ENCODE results near the gene MYO1G. TPM values are rescaled to one million over a fixed set of nuclear protein-coding genes. Genes with fewer than 3 reads are reported as not detected.

Gene MYO1G
- total and polyA plus RNA-seq, 9 of the 15 experiments (the other 6 are each of a cell fraction or from before 2014, with no cell fraction given): 0.03 to 0.62 (median 0.13) TPM; not detected in 1

DNA sequence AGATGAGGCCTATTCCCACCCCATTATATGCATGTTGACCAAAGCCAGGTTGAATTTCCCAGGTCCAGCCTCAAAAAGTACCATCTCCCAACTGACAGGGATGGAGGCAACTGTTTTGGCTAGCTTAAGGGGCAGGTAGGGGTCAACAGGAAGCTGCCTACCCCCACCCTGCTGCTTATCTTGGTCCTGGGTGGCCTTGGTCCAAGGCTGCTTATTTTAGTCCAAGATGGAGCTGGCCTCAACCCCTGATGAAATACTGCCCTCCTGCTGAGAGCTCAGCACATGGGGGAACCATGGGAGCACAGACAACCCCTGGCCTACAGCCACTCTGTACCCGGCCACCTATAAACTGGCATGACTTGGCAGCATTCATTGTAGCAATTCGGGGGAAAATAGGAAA, 23.1 kb downstream of the MYO1G start (continued):
- TF ChIP-seq CUX1 (CRISPR knock-in tag; IDR thresholded peaks at IDR 0.05) (no peak), MAFK (IDR thresholded peaks at IDR 0.05; ENCODE audit: low read length) (no peak), ETV1 (tag; conservative IDR thresholded peaks at IDR 0.05; ENCODE audit: low read depth) (peak; percentile 11; the same call in 1 of the 2 replicates), DACH1 (IDR thresholded peaks at IDR 0.05; ENCODE audit: partially characterized antibody) (no peak), NCOA2 (IDR thresholded peaks at IDR 0.05; ENCODE audit: partially characterized antibody in 2 of 2) (no peak), ZNF174 (CRISPR knock-in tag; IDR thresholded peaks at IDR 0.05) (no peak), DPF2 (IDR thresholded peaks at IDR 0.05) (peak; percentile 19; the same call in 1 of the 2 replicates), HINFP (tag; conservative IDR thresholded peaks at IDR 0.05; ENCODE audit: low read depth) (no peak), ZNF41 (CRISPR knock-in tag; conservative IDR thresholded peaks at IDR 0.05) (no peak), TFAM (CRISPR knock-in tag; conservative IDR thresholded peaks at IDR 0.05) (no peak), NFXL1 (CRISPR knock-in tag; IDR thresholded peaks at IDR 0.05) (no peak), ZC3H8 (IDR thresholded peaks at IDR 0.05) (no peak), CBX1 (IDR thresholded peaks at IDR 0.05; ENCODE audit: low read depth) (no peak), CTBP1 (IDR thresholded peaks at IDR 0.05; ENCODE audit: borderline replicate concordance) (peak; percentile 50; the same call in 1 of the 2 replicates), ZKSCAN3 (CRISPR knock-in tag; IDR thresholded peaks at IDR 0.05) (no peak), EP400 (IDR thresholded peaks at IDR 0.05) (peak; percentile 64)
- TF ChIP-seq, protein P1, sequence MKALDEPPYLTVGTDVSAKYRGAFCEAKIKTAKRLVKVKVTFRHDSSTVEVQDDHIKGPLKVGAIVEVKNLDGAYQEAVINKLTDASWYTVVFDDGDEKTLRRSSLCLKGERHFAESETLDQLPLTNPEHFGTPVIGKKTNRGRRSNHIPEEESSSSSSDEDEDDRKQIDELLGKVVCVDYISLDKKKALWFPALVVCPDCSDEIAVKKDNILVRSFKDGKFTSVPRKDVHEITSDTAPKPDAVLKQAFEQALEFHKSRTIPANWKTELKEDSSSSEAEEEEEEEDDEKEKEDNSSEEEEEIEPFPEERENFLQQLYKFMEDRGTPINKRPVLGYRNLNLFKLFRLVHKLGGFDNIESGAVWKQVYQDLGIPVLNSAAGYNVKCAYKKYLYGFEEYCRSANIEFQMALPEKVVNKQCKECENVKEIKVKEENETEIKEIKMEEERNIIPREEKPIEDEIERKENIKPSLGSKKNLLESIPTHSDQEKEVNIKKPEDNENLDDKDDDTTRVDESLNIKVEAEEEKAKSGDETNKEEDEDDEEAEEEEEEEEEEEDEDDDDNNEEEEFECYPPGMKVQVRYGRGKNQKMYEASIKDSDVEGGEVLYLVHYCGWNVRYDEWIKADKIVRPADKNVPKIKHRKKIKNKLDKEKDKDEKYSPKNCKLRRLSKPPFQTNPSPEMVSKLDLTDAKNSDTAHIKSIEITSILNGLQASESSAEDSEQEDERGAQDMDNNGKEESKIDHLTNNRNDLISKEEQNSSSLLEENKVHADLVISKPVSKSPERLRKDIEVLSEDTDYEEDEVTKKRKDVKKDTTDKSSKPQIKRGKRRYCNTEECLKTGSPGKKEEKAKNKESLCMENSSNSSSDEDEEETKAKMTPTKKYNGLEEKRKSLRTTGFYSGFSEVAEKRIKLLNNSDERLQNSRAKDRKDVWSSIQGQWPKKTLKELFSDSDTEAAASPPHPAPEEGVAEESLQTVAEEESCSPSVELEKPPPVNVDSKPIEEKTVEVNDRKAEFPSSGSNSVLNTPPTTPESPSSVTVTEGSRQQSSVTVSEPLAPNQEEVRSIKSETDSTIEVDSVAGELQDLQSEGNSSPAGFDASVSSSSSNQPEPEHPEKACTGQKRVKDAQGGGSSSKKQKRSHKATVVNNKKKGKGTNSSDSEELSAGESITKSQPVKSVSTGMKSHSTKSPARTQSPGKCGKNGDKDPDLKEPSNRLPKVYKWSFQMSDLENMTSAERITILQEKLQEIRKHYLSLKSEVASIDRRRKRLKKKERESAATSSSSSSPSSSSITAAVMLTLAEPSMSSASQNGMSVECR (CRISPR knock-in tag; IDR thresholded peaks at IDR 0.05): no peak
- TF ChIP-seq, protein P2, sequence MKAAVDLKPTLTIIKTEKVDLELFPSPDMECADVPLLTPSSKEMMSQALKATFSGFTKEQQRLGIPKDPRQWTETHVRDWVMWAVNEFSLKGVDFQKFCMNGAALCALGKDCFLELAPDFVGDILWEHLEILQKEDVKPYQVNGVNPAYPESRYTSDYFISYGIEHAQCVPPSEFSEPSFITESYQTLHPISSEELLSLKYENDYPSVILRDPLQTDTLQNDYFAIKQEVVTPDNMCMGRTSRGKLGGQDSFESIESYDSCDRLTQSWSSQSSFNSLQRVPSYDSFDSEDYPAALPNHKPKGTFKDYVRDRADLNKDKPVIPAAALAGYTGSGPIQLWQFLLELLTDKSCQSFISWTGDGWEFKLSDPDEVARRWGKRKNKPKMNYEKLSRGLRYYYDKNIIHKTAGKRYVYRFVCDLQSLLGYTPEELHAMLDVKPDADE (conservative IDR thresholded peaks at IDR 0.05; ENCODE audit: control insufficient read depth, low read depth, low read length): no peak
